ENCODE measurements around the gene NPIPB2. TPM values are rescaled to one million over a fixed set of nuclear protein-coding genes. Genes with fewer than 3 reads are reported as not detected.

Gene NPIPB2
- total RNA-seq, 1 experiment from 2014 or later = 12.5 TPM

- no peaks in the 10 kb centered on the region for H3K27me3 Mint-ChIP-seq (ENCODE audit: low read depth)
- H3K4me1 ChIP-seq (ENCODE audit: insufficient read depth, low read length) = no peaks in the 10 kb centered on the region
- no peak overlapping the region for H2BK20ac ChIP-seq (ENCODE audit: low read depth, low read length, poor library complexity, severe bottlenecking)
- H3K9me3 Mint-ChIP-seq = no peaks in the 10 kb centered on the region
- no peak overlapping the region for H3T11ph ChIP-seq (ENCODE audit: low read length)
- no peaks in the 10 kb centered on the region for H3K9me3 ChIP-seq (ENCODE audit: control insufficient read depth, low read depth, low read length)
- H3K56ac ChIP-seq (ENCODE audit: insufficient read length, low read depth, low read length) = no peak overlapping the region
- H2BK15ac ChIP-seq (ENCODE audit: low read depth, low read length) = no peak overlapping the region
- no peak overlapping the region for H4K5ac ChIP-seq (ENCODE audit: insufficient read length, low read depth, low read length)
- no peaks in the 10 kb centered on the region for H3K23me2 ChIP-seq (ENCODE audit: insufficient read length, low read depth, low read length, poor library complexity, severe bottlenecking)
- H4K20me1 ChIP-seq (ENCODE audit: control insufficient read depth, insufficient read depth, insufficient read length) = no peaks in the 10 kb centered on the region
- no peak overlapping the region; a peak in 1 of 7 replicates for H3K27ac Mint-ChIP-seq
- no CpG with 5 or more reads among the region's 5 CpGs for WGBS (ENCODE audit: extremely low coverage, insufficient read length, low lambda C conversion rate)
- no peak overlapping the region for H3K4me2 ChIP-seq (ENCODE audit: insufficient read depth, insufficient read length, low read length)
- H3K4ac ChIP-seq (ENCODE audit: low read depth, low read length) = no peak overlapping the region
- no peak overlapping the region for H3K9ac ChIP-seq (ENCODE audit: extremely low read depth, insufficient read length, low read length)
- no peak for DNase-seq
- no peaks in the 10 kb centered on the region for H3K27me3 ChIP-seq (ENCODE audit: insufficient read depth, low read length)
- no peaks in the 10 kb centered on the region for H3K79me1 ChIP-seq (ENCODE audit: insufficient read depth, low read depth, low read length, poor library complexity, severe bottlenecking)
- H2AK5ac ChIP-seq (ENCODE audit: insufficient read length, low read length) = no peak overlapping the region
- no peak overlapping the region for H3K27ac ChIP-seq (ENCODE audit: insufficient read length, low read depth, low read length)
- H4K91ac ChIP-seq (ENCODE audit: insufficient read length, low read depth, low read length) = no peak overlapping the region
- H2AFZ ChIP-seq (ENCODE audit: low read length) = no peak overlapping the region
- H3K4me1 Mint-ChIP-seq = peaks cover 10 to 11% of the 10 kb centered on the region in 2 experiments; a peak in 3 of 4 replicates
- H2BK12ac ChIP-seq (ENCODE audit: insufficient read length, low read depth, low read length) = no peak overlapping the region
- no peak overlapping the region for H3K14ac ChIP-seq (ENCODE audit: insufficient read depth, low read length)
- H4K8ac ChIP-seq (replicated peaks; ENCODE audit: insufficient read length, low read depth, low read length) = no peak overlapping the region
- no peaks in the 10 kb centered on the region for H3K79me2 ChIP-seq (ENCODE audit: insufficient read depth, low read length)
- H2BK120ac ChIP-seq (ENCODE audit: low read depth, low read length, poor library complexity, severe bottlenecking) = no peak overlapping the region
- H3K23ac ChIP-seq (ENCODE audit: insufficient read length, low read depth, low read length) = no peak overlapping the region
- H3K18ac ChIP-seq (ENCODE audit: insufficient read length, low read depth, low read length) = no peak overlapping the region
- TF ChIP-seq, protein P1, sequence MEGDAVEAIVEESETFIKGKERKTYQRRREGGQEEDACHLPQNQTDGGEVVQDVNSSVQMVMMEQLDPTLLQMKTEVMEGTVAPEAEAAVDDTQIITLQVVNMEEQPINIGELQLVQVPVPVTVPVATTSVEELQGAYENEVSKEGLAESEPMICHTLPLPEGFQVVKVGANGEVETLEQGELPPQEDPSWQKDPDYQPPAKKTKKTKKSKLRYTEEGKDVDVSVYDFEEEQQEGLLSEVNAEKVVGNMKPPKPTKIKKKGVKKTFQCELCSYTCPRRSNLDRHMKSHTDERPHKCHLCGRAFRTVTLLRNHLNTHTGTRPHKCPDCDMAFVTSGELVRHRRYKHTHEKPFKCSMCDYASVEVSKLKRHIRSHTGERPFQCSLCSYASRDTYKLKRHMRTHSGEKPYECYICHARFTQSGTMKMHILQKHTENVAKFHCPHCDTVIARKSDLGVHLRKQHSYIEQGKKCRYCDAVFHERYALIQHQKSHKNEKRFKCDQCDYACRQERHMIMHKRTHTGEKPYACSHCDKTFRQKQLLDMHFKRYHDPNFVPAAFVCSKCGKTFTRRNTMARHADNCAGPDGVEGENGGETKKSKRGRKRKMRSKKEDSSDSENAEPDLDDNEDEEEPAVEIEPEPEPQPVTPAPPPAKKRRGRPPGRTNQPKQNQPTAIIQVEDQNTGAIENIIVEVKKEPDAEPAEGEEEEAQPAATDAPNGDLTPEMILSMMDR (conservative IDR thresholded peaks at IDR 0.05) = no peak
- H3K36me3 Mint-ChIP-seq (ENCODE audit: insufficient read depth in 1 of 3, low read depth in 3 of 3) = no peaks in the 10 kb centered on the region
- no peak overlapping the region for H3K4me3 Mint-ChIP-seq
- no peak overlapping the region for H2BK5ac ChIP-seq (ENCODE audit: insufficient read length, low read length)
Measured at GRCh38 chr16:11948819-11949218, 7.0 kb upstream of the NPIPB2 start.
